Activated CD4-positive, alpha-beta T cell treated with anti-CD3 and anti-CD28 coated beads, Interleukin-2, amount 10 ng/mL, durations not matched to agents 24 days and 14 days (primary cell): ENCODE data around the gene GARNL3. TPM values are rescaled to one million over a fixed set of nuclear protein-coding genes. Genes with fewer than 3 reads are reported as not detected.

Experiments
- DNase-seq: peaks from one replicate; pipeline ENCODE4 v3.0.0; 2022
- H3K27ac Mint-ChIP-seq: one replicate; pipeline ENCODE4 v1.8.0; 2022; ENCODE audit warnings: mild to moderate bottlenecking, mixed read lengths
- H3K27me3 Mint-ChIP-seq: one replicate; pipeline ENCODE4 v1.8.0; 2022; ENCODE audit warnings: mixed read lengths
- H3K36me3 Mint-ChIP-seq: one replicate; pipeline ENCODE4 v1.8.0; 2022; ENCODE audit warnings: low read depth, mild to moderate bottlenecking, mixed read lengths
- H3K4me1 Mint-ChIP-seq: one replicate; pipeline ENCODE4 v1.8.0; 2021; ENCODE audit warnings: mixed read lengths
- H3K4me3 Mint-ChIP-seq: one replicate; pipeline ENCODE4 v1.8.0; 2022; ENCODE audit warnings: mild to moderate bottlenecking, moderate library complexity, mixed read lengths
- H3K9me3 Mint-ChIP-seq: one replicate; pipeline ENCODE4 v1.8.0; 2021; ENCODE audit warnings: mixed read lengths
- intact Hi-C: fragments of 100-400 bp; cut with micrococcal nuclease; formaldehyde crosslinking; loops from one replicate; pipeline ENCODE4 v1.15.1; 2023
- total RNA-seq: library from RNA; stranded (reverse); gene quantifications from 2 replicates; pipeline ENCODE4 v1.2.3, GENCODE V29; 2022

The GARNL3 gene
- total RNA-seq, 1 donor from 2014 or later = 3.3 TPM

- peak overlapping the region; percentile 72 for H3K27ac Mint-ChIP-seq
- H3K4me1 Mint-ChIP-seq = peaks cover 19% of the 10 kb centered on the region
- H3K4me3 Mint-ChIP-seq = peak overlapping the region; percentile 85
- intact Hi-C loops = no loop called here
- no peak for DNase-seq
- H3K9me3 Mint-ChIP-seq = no peaks in the 10 kb centered on the region
- peaks cover 2% of the 10 kb centered on the region for H3K36me3 Mint-ChIP-seq
- H3K27me3 Mint-ChIP-seq = peaks cover 56% of the 10 kb centered on the region
Measured at GRCh38 chr9:127225801-127226625, 38.6 kb upstream of the GARNL3 start.

GRCh38 chr9:127229691-127230417, 34.7 kb upstream of the GARNL3 start:
- Mint-ChIP-seq H3K9me3 (no peaks in the 10 kb centered on the region), H3K4me1 (peaks cover 9% of the 10 kb centered on the region), H3K27me3 (peaks cover 49% of the 10 kb centered on the region), H3K27ac (no peak overlapping the region), H3K4me3 (no peak overlapping the region), H3K36me3 (no peaks in the 10 kb centered on the region)
- DNase-seq = no peak
- intact Hi-C loops = no loop called here

GRCh38 chr9:127231666-127232065, 32.9 kb upstream of the GARNL3 start:
- Mint-ChIP-seq H3K36me3 (no peaks in the 10 kb centered on the region), H3K4me1 (peaks cover under 1% of the 10 kb centered on the region), H3K27me3 (peaks cover 53% of the 10 kb centered on the region), H3K27ac (no peak overlapping the region), H3K4me3 (no peak overlapping the region), H3K9me3 (no peaks in the 10 kb centered on the region)
- intact Hi-C loops = no loop called here
- no peak for DNase-seq

GRCh38 chr9:127232833-127233549, 31.6 kb upstream of the GARNL3 start:
- no peaks in the 10 kb centered on the region for H3K9me3 Mint-ChIP-seq
- DNase-seq = no peak
- H3K4me1 Mint-ChIP-seq = no peaks in the 10 kb centered on the region
- intact Hi-C loops = no loop called here
- H3K36me3 Mint-ChIP-seq = no peaks in the 10 kb centered on the region
- H3K4me3 Mint-ChIP-seq = no peak overlapping the region
- H3K27me3 Mint-ChIP-seq = peaks cover 49% of the 10 kb centered on the region
- H3K27ac Mint-ChIP-seq = no peak overlapping the region

GRCh38 chr9:127233550-127233949, 31.0 kb upstream of the GARNL3 start:
- intact Hi-C loops = no loop called here
- H3K4me3 Mint-ChIP-seq = no peak overlapping the region
- DNase-seq = no peak
- H3K27ac Mint-ChIP-seq = no peak overlapping the region
- H3K4me1 Mint-ChIP-seq = no peaks in the 10 kb centered on the region
- peaks cover 48% of the 10 kb centered on the region for H3K27me3 Mint-ChIP-seq
- no peaks in the 10 kb centered on the region for H3K9me3 Mint-ChIP-seq
- H3K36me3 Mint-ChIP-seq = no peaks in the 10 kb centered on the region

GRCh38 chr9:127233989-127234388, 30.6 kb upstream of the GARNL3 start:
- Mint-ChIP-seq H3K27me3 (peaks cover 48% of the 10 kb centered on the region), H3K4me1 (no peaks in the 10 kb centered on the region), H3K36me3 (no peaks in the 10 kb centered on the region), H3K9me3 (no peaks in the 10 kb centered on the region), H3K4me3 (no peak overlapping the region), H3K27ac (no peak overlapping the region)
- intact Hi-C loops = no loop called here
- DNase-seq = no peak

GRCh38 chr9:127237801-127238200, 26.8 kb upstream of the GARNL3 start:
- no peak overlapping the region for H3K27ac Mint-ChIP-seq
- H3K4me1 Mint-ChIP-seq = no peaks in the 10 kb centered on the region
- peaks cover 37% of the 10 kb centered on the region for H3K27me3 Mint-ChIP-seq
- H3K36me3 Mint-ChIP-seq = no peaks in the 10 kb centered on the region
- H3K9me3 Mint-ChIP-seq = no peaks in the 10 kb centered on the region
- intact Hi-C loops = no loop called here
- H3K4me3 Mint-ChIP-seq = no peak overlapping the region
- DNase-seq = no peak

GRCh38 chr9:127241354-127241753, 23.2 kb upstream of the GARNL3 start:
- H3K4me3 Mint-ChIP-seq = no peak overlapping the region
- H3K4me1 Mint-ChIP-seq = peaks cover 8% of the 10 kb centered on the region
- no peaks in the 10 kb centered on the region for H3K9me3 Mint-ChIP-seq
- H3K27ac Mint-ChIP-seq = no peak overlapping the region
- intact Hi-C loops = no loop called here
- no peaks in the 10 kb centered on the region for H3K36me3 Mint-ChIP-seq
- H3K27me3 Mint-ChIP-seq = peaks cover 25% of the 10 kb centered on the region
- DNase-seq = no peak

GRCh38 chr9:127244609-127245601, 19.7 kb upstream of the GARNL3 start:
- intact Hi-C loops = loop anchor here (1.0 kb wide), 1 partner anchor 21 kb away; no protein-coding TSS in a partner anchor
- Mint-ChIP-seq H3K27ac (peak overlapping the region; percentile 58), H3K36me3 (no peaks in the 10 kb centered on the region), H3K4me1 (peaks cover 8% of the 10 kb centered on the region), H3K9me3 (no peaks in the 10 kb centered on the region), H3K4me3 (peak overlapping the region; percentile 87), H3K27me3 (peaks cover 21% of the 10 kb centered on the region)
- DNase-seq = peak; percentile 99

- H3K36me3 Mint-ChIP-seq = no peaks in the 10 kb centered on the region
- H3K4me1 Mint-ChIP-seq = peaks cover 8% of the 10 kb centered on the region
- intact Hi-C loops = loop anchor here (1.0 kb wide), 1 partner anchor 21 kb away; no protein-coding TSS in a partner anchor
- no peak for DNase-seq
- H3K27me3 Mint-ChIP-seq = peaks cover 26% of the 10 kb centered on the region
- H3K9me3 Mint-ChIP-seq = no peaks in the 10 kb centered on the region
- H3K27ac Mint-ChIP-seq = no peak overlapping the region
- H3K4me3 Mint-ChIP-seq = peak overlapping the region; percentile 87
Measured at GRCh38 chr9:127245637-127246164, 18.9 kb upstream of the GARNL3 start.

GRCh38 chr9:127248241-127248640, 16.3 kb upstream of the GARNL3 start:
- no peak overlapping the region for H3K27ac Mint-ChIP-seq
- peaks cover 38% of the 10 kb centered on the region for H3K27me3 Mint-ChIP-seq
- no peaks in the 10 kb centered on the region for H3K9me3 Mint-ChIP-seq
- no peaks in the 10 kb centered on the region for H3K36me3 Mint-ChIP-seq
- DNase-seq = no peak
- H3K4me1 Mint-ChIP-seq = peaks cover 8% of the 10 kb centered on the region
- H3K4me3 Mint-ChIP-seq = no peak overlapping the region
- intact Hi-C loops = no loop called here

GRCh38 chr9:127249877-127250276, 14.7 kb upstream of the GARNL3 start:
- Mint-ChIP-seq H3K4me3 (no peak overlapping the region), H3K36me3 (no peaks in the 10 kb centered on the region), H3K27me3 (peaks cover 49% of the 10 kb centered on the region), H3K4me1 (peaks cover 3% of the 10 kb centered on the region), H3K9me3 (no peaks in the 10 kb centered on the region), H3K27ac (no peak overlapping the region)
- no peak for DNase-seq
- intact Hi-C loops = no loop called here

GRCh38 chr9:127250896-127251391, 13.6 kb upstream of the GARNL3 start:
- H3K27me3 Mint-ChIP-seq = peaks cover 53% of the 10 kb centered on the region
- H3K4me3 Mint-ChIP-seq = no peak overlapping the region
- intact Hi-C loops = no loop called here
- H3K36me3 Mint-ChIP-seq = no peaks in the 10 kb centered on the region
- no peak for DNase-seq
- H3K9me3 Mint-ChIP-seq = no peaks in the 10 kb centered on the region
- H3K4me1 Mint-ChIP-seq = no peaks in the 10 kb centered on the region
- H3K27ac Mint-ChIP-seq = no peak overlapping the region
